PC-3 (cell line): ENCODE measurements around the gene KIF5C.

ENCODE experiments used
- EZH2 ChIP-seq: fragments of 300-600 bp; sonication (generic); IDR thresholded peaks from one replicate; pipeline ENCODE4 v1.6.1; 2017; ENCODE audit warnings: antibody characterized with exemption, mild to moderate bottlenecking, low read length; ENCODE audit not compliant: unreplicated experiment
- EZH2phosphoT487 ChIP-seq: fragments of 300-600 bp; sonication (generic); IDR thresholded peaks from 2 replicates; pipeline ENCODE4 v1.6.1; 2018; ENCODE audit warnings: mild to moderate bottlenecking, antibody characterized with exemption, low read length, borderline replicate concordance
- TF ChIP-seq, protein P1 (sequence below): fragments of 300-600 bp; sonication (generic); conservative IDR thresholded peaks from 2 replicates; pipeline ENCODE4 v1.5.1; 2017; ENCODE audit warnings: antibody characterized with exemption, low read depth, mild to moderate bottlenecking, low read length

GRCh38 chr2:148996805-148997204 is 121.8 kb downstream of the KIF5C start:
- TF ChIP-seq EZH2 = no peak
- TF ChIP-seq, protein P1, sequence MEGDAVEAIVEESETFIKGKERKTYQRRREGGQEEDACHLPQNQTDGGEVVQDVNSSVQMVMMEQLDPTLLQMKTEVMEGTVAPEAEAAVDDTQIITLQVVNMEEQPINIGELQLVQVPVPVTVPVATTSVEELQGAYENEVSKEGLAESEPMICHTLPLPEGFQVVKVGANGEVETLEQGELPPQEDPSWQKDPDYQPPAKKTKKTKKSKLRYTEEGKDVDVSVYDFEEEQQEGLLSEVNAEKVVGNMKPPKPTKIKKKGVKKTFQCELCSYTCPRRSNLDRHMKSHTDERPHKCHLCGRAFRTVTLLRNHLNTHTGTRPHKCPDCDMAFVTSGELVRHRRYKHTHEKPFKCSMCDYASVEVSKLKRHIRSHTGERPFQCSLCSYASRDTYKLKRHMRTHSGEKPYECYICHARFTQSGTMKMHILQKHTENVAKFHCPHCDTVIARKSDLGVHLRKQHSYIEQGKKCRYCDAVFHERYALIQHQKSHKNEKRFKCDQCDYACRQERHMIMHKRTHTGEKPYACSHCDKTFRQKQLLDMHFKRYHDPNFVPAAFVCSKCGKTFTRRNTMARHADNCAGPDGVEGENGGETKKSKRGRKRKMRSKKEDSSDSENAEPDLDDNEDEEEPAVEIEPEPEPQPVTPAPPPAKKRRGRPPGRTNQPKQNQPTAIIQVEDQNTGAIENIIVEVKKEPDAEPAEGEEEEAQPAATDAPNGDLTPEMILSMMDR = no peak
- TF ChIP-seq EZH2phosphoT487 = no peak
